ENCODE measurements around the gene MOCOS.

Gene MOCOS

DNA sequence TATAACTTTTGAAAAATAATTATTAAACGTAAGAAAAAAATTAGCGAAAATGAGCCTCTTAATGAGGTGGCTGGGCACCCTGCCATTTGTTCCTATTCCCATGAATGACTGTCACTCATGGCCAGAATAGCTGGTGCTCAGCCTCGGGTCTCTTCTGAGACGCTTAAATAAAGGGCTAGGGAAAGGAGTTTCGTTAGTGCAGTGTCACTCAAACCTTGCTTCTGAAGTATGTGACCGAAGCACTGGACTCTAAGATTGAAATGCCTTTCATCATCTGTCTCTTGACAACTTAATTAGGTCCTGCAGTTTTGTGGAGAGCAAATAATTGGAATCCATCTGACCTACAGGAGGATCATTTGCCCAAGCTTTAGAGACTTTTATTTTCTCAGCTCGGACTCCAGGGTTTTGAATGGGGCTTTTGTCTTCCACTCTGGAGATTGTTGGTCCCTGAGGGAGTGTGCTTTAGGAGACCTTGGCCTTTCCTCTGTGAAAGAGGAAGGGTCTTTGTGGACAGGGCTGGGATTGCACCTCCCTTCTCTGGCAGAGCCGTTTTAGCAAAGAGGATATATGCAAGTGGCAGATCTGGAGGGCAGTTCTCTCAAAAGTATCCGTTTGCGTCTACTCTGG, 67.9 kb downstream of the MOCOS start:
- CTCF ChIA-PET: no interaction called here
- TF ChIP-seq, protein P1, sequence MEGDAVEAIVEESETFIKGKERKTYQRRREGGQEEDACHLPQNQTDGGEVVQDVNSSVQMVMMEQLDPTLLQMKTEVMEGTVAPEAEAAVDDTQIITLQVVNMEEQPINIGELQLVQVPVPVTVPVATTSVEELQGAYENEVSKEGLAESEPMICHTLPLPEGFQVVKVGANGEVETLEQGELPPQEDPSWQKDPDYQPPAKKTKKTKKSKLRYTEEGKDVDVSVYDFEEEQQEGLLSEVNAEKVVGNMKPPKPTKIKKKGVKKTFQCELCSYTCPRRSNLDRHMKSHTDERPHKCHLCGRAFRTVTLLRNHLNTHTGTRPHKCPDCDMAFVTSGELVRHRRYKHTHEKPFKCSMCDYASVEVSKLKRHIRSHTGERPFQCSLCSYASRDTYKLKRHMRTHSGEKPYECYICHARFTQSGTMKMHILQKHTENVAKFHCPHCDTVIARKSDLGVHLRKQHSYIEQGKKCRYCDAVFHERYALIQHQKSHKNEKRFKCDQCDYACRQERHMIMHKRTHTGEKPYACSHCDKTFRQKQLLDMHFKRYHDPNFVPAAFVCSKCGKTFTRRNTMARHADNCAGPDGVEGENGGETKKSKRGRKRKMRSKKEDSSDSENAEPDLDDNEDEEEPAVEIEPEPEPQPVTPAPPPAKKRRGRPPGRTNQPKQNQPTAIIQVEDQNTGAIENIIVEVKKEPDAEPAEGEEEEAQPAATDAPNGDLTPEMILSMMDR (IDR thresholded peaks at IDR 0.05; ENCODE audit: control extremely low read depth, extremely low read depth, low read depth, missing control alignments): no peak
- POLR2A ChIA-PET: no interaction called here
- no peak for DNase-seq (ENCODE audit: extremely low spot score)

DNA sequence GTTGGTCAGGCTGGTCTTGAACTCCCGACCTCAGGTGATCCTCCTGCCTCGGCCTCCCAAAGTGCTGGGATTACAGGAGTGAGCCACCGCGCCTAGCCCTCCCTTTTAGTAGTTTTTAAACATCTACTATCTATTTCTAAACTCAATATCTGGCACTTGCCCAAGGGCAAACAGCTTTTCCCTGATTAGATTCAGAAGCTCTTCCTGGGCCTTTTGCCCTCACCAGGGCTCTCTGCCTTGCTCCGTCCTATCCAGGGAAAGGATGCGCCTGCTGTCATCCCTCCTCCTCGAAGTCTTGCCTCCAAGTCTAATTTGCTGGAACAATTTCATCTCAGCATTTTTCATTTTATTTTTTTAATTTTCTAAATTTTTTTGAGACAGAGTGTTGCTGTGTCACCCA, 68.8 kb downstream of the MOCOS start:
- DNase-seq (ENCODE audit: extremely low spot score): no peak
- ChIA-PET POLR2A (no interaction called here), CTCF (no interaction called here)
- TF ChIP-seq, protein P1 (IDR thresholded peaks at IDR 0.05; ENCODE audit: control extremely low read depth, extremely low read depth, low read depth, missing control alignments): no peak

DNA sequence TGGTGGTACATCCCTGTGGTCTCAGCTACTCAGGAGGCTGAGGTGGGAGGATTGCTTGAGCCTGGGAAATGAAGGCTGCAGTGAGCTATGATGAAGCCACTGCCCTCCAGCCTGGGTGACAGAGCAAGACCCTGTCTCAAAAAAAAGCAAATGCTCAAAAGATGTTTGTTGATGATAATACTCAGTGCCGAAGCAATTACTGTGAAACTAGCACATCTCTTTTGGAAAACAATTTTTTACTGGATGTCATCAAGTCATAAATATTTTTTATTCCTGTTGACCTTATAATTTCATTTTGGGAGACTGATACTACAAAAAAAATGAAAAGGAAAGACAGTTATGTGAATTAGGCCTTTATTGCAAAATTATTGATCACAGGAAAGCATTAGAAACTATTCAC, 75.7 kb downstream of the MOCOS start:
- POLR2A ChIA-PET: no interaction called here
- TF ChIP-seq, protein P1 (IDR thresholded peaks at IDR 0.05; ENCODE audit: control extremely low read depth, extremely low read depth, low read depth, missing control alignments): no peak
- CTCF ChIA-PET: interaction anchor here (1.2 to 3.6 kb wide), 2 partner anchors 17 to 18 kb away, joined by 3 to 14 read pairs; no protein-coding TSS in a partner anchor
- DNase-seq (ENCODE audit: extremely low spot score): no peak

DNA sequence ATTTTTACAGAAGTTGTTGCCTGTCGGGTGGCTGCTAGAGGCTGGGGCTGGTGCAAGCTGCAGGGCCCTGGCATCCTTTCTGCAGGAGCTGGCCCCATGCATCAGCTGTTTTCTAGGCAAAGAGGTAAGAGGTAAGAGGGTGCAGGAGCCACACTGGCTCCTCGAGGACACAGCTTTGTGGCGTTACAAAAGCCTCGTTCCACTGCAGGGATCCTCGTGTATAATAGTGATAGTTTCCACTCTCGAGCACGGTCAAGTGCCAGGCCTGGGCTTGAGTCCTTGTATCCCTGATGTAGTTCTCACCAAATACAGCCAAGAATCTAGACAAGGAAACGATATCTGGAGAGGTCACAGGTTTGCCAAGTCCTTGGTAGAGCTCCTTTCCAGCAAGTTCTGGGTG, 77.0 kb downstream of the MOCOS start:
- CTCF ChIA-PET: interaction anchor here (1.2 to 3.6 kb wide), 2 partner anchors 15 to 19 kb away, joined by 3 to 14 read pairs; no protein-coding TSS in a partner anchor
- no peak for DNase-seq (ENCODE audit: extremely low spot score)
- POLR2A ChIA-PET: interaction anchor here (0.7 kb wide), 1 partner anchor 805 kb away, joined by 3 read pairs; no protein-coding TSS in a partner anchor
- TF ChIP-seq, protein P1 (IDR thresholded peaks at IDR 0.05; ENCODE audit: control extremely low read depth, extremely low read depth, low read depth, missing control alignments): no peak

DNA sequence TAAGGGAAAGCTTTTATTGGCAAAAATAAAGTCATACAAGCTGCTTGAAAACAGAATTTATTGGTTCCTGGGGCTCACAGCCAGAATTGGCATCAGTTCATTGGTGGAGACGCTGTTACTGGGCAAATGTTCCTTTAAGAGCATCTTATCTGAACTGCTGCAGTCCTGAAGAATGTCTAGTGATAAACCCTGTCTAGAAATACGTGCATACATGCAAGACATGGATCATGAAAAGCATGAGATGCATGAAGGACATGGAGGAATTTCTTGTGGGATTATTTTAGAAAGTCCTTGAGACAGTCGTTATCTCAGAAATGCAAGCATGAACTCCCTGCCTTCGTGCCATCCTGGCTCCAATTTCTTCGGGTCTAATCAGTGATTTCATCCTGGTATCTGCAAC, 77.7 kb downstream of the MOCOS start:
- ChIA-PET CTCF (interaction anchor here (3.6 kb wide), 1 partner anchor 15 kb away, joined by 14 read pairs; no protein-coding TSS in a partner anchor), POLR2A (no interaction called here)
- DNase-seq (ENCODE audit: extremely low spot score): no peak
- TF ChIP-seq, protein P1 (IDR thresholded peaks at IDR 0.05; ENCODE audit: control extremely low read depth, extremely low read depth, low read depth, missing control alignments): no peak

DNA sequence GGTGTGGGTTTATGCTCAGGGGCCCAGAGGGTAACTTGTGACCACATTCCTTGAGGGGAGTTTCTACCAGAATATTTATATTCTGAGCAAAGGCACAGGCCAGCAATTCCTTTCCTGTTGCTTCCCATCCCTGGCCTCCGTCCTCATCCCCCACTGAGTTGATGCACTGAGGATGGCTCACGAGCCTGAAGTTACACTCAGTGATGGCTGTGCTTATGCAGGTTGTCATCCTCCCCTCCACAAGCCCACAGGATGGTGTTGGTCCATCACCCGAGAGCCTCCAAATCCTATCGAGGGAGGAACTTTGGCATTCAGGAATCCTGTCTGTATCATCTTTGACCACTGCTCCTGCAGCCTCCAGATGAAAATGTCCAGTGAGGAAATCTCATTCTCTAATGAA, 81.9 kb downstream of the MOCOS start:
- no peak for DNase-seq (ENCODE audit: extremely low spot score)
- ChIA-PET POLR2A (no interaction called here), CTCF (interaction anchor here (1.2 kb wide), 1 partner anchor 57 kb away, joined by 3 read pairs; no protein-coding TSS in a partner anchor)
- TF ChIP-seq, protein P1 (IDR thresholded peaks at IDR 0.05; ENCODE audit: control extremely low read depth, extremely low read depth, low read depth, missing control alignments): no peak

Measured in GM10248 (cell line).